PFSK-1 (cell line): ENCODE data around the gene CA11.

ENCODE experiments used
- FOXP2 ChIP-seq: optimal IDR thresholded peaks from 2 replicates; pipeline ENCODE3; 2011; ENCODE audit warnings: borderline replicate concordance, control low read depth, inconsistent platforms; ENCODE audit not compliant: insufficient read depth; ENCODE audit errors: extremely low read length, extremely low read depth
- POLR2AphosphoS5 ChIP-seq: IDR thresholded peaks from 2 replicates; pipeline ENCODE4 v1.6.1; 2012; ENCODE audit warnings: low read depth, mild to moderate bottlenecking, control low read depth, low read length, moderate library complexity
- SIN3A ChIP-seq: IDR thresholded peaks from 2 replicates; pipeline ENCODE4 v1.6.1; 2012; ENCODE audit warnings: mild to moderate bottlenecking, low read length, moderate library complexity, borderline replicate concordance; ENCODE audit not compliant: insufficient read depth
- TAF1 ChIP-seq: IDR thresholded peaks from 2 replicates; pipeline ENCODE4 v1.6.1; 2012; ENCODE audit warnings: low read length, control low read depth, borderline replicate concordance; ENCODE audit not compliant: insufficient read depth
- TF ChIP-seq, protein P1 (sequence below), 2 experiments: IDR thresholded peaks; 2 replicates each; pipeline versions ENCODE4 v1.6.1 to v1.8.0; 2011 to 2012; ENCODE audit warnings: low read depth in 2 of 2, low read length in 2 of 2, control low read depth in 1 of 2, inconsistent platforms in 1 of 2, mild to moderate bottlenecking in 1 of 2, moderate library complexity in 1 of 2; ENCODE audit not compliant: insufficient read depth in 1 of 2

DNA sequence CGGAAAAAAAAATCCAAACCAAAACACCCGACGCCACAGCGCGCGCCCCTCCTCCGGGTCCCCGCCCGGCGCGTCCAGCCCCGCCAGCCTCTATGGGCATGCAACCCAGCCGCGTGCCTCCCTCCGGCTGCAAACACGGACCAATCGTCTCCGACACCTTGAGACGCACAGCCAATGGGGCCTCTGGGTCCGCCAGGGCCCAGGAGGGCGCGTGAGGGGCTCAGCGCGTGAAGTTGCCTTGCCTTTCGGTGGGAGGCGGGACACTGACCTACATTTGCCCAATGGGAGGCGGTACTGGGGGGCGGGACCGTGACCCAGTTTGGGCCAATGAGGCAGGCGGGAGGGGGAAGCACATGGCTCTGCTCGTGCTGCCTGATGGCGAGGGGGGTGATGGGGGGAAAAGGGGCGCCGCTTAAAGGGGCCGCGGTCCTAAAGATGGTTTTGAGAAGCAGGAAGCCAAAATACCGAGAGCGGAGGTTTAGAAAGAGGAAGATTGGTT is 8.5 kb downstream of the CA11 start:
- TF ChIP-seq TAF1 = no peak
- no peak; the same call in 1 of the 2 replicates for TF ChIP-seq POLR2AphosphoS5
- TF ChIP-seq, protein P1, sequence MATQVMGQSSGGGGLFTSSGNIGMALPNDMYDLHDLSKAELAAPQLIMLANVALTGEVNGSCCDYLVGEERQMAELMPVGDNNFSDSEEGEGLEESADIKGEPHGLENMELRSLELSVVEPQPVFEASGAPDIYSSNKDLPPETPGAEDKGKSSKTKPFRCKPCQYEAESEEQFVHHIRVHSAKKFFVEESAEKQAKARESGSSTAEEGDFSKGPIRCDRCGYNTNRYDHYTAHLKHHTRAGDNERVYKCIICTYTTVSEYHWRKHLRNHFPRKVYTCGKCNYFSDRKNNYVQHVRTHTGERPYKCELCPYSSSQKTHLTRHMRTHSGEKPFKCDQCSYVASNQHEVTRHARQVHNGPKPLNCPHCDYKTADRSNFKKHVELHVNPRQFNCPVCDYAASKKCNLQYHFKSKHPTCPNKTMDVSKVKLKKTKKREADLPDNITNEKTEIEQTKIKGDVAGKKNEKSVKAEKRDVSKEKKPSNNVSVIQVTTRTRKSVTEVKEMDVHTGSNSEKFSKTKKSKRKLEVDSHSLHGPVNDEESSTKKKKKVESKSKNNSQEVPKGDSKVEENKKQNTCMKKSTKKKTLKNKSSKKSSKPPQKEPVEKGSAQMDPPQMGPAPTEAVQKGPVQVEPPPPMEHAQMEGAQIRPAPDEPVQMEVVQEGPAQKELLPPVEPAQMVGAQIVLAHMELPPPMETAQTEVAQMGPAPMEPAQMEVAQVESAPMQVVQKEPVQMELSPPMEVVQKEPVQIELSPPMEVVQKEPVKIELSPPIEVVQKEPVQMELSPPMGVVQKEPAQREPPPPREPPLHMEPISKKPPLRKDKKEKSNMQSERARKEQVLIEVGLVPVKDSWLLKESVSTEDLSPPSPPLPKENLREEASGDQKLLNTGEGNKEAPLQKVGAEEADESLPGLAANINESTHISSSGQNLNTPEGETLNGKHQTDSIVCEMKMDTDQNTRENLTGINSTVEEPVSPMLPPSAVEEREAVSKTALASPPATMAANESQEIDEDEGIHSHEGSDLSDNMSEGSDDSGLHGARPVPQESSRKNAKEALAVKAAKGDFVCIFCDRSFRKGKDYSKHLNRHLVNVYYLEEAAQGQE (IDR thresholded peaks at IDR 0.05; ENCODE audit: insufficient read depth in 1 of 2, low read depth in 2 of 2, low read length in 2 of 2) = no peak
- TF ChIP-seq SIN3A = peak; percentile 78; the same call in 1 of the 2 replicates
- TF ChIP-seq FOXP2 = peak; percentile 17
